GM18502 (cell line): Measurements from ENCODE around the gene FXYD4.
A peak's percentile ranks its signal among the peaks of the same experiment; 100 is the strongest.

Source experiments
- ATAC-seq: cut with Tn5 transposase; IDR thresholded peaks from one replicate; pipeline ENCODE4 v1.9.1; 2021; ENCODE audit warnings: mild to moderate bottlenecking; ENCODE audit not compliant: unreplicated experiment, poor library complexity

The FXYD4 gene

DNA sequence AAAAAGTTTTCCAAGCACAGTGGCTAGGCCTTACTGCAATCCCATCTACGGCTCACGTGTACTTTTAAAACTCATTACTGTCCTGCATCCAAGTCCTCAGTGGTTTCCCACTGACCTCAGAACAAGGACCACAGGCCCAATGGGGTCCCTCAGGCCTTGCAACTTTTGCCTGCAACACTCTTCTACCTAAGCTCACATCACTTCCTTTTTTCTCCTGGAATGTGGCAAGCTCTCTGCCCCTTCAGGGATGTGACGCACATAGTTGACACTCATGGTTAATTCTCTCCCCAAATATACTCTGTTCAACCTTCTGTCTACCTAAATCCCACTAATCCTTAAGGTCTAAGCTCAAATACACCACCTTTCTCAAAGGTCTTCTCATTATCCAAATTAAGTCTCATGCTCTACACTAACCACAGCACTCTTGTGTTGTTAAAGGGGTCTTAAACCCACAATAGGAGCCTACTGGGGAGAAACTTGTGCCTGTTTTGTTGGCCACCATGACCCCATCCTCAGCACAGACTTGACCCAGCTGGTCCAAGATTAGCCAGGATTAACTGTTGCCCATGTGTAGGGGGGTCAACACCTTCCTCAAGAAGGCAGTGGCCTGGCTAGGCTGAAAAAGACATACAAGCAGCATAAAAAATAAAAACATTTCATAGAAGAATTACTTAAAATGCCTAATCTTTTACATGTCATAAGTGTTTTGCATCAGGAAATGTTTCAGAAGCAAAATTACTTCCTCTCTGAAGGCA lies 22.3 kb downstream of the FXYD4 start:
- no peak for ATAC-seq

DNA sequence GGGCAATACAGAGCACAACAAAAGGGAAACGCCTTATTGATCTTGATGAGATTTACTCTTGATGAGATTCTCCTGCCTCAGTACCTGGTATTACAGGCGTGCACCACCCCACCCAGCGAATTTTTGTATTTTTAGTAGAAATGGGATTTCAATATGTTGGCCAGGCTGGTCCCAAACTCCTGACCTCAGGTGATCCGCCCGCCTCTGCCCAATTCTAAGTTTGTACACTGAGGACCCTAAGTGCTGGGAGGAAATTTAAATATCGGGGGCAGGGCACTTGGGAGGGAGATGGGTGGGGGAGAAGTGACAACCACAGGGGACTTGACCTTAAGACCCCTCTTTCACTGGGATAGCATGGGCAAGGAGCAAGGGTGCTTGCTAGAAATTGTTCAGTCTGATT lies 23.4 kb downstream of the FXYD4 start:
- no peak for ATAC-seq

DNA sequence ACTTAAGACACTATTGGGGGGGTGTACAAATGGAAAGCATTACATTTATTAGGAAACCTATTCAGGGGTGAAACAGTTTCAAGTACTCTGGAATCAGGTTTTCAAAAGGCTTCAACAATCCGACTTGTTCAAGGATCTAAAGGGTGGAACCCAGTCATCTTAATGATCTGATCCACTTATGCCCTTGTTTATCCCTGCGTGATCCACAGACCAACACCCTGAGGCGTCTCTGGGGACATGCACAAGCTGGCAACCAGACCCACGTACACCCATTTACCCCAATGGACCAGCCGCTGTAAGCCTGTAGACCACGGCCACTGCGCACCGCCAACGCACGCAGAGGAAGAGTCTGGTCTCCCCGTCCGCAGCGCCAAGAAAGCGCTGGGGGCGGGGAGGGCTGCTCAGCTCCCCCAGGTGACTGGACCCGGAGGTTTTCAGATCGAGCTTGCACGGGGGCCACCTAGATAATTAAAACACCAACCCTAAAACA lies 24.2 kb downstream of the FXYD4 start:
- no peak for ATAC-seq

DNA sequence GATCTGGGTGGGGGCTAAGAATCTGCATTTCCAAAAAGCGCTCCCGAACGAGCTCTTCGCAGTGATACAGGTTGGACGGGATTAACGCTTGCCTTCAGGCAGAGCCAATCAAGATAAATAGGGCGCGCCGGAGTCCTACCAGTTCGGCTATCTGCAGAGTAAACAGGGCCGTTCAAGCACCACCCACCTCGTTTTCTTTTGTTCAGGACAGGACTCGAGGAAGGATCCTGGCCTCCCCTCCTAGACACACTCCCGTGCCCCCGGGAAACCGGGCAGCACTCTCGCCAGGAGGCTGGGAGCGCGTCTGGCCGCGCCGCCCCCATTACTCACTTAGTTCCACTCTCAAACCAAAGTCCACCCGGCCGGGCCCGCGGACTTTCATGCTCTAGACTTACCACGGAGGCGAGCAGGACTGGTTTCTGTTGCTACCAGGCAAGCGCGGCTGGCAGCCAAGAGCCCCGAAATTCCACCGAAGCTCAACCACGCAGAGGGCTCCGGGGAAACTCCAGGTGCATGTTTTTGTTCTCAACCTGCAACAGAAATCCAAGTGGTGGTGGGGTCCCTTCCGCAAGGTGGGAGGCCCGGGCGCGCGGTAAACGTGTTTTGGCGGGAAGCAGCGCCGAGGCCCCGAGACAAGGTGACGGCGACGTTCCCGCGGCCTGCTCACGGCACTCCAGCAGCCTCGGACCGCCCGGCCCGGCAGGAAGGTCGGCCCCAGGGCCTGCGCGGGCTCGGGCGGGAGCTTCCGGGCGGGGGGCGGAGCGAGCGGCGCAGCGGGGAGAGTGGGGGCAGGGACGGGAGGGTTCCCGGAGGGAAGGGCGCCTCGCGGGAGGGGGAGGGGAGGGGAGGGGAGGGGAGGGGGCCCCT lies 24.9 kb downstream of the FXYD4 start:
- peak; percentile 51 for ATAC-seq

DNA sequence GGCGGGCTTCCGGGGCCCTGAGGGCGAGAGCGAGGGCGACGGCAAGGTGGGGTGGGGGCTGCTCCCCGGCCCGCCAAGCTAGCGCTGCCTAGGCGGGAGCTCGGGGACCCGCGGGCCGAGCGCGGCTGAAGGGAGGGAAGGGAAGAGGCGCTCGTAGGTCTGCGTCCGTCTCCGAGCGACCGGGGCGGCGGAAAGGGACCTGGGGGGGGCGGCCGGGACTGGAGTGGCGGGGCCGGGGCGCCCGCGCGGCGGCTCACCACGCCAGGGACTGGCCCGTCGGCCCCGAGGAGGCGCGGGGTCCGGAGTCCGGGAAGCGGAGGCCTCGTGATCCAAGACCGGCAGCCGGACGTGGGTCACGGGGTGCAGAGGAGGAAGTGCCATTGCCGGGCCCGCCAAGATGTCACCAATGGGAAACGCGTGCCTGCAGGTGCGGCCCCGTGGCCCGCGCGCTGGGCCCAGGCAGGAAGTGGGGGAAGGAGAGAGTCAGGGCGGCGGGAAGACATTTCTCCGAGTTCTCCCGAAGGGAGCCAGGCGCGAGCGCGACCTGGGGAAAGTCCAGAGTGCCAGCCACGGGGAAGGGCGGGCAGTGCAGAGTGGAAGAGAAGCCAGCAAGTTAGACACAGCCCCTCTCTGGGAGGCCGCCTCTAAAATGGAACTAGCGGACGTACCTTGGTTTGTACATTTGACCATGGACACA lies 25.6 kb downstream of the FXYD4 start:
- ATAC-seq: peak; percentile 82

DNA sequence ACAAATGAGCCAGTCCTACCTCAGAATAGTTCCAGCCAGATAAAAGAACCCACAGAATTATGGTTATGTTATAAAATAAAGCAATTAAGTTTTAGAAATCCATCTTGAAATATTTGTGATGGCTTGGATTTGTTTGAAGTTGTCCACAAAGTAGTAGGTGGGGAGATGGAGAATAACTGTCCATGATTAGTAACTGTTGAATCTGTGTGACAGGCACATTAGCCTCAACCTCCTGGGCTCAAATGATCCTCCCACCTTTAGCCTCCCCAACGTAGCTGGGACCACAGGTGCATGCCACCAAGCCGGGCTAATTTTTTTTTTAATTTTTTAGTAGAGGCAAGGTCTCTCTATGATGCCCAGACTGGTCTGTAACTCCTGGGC lies 27.5 kb downstream of the FXYD4 start:
- no peak for ATAC-seq

DNA sequence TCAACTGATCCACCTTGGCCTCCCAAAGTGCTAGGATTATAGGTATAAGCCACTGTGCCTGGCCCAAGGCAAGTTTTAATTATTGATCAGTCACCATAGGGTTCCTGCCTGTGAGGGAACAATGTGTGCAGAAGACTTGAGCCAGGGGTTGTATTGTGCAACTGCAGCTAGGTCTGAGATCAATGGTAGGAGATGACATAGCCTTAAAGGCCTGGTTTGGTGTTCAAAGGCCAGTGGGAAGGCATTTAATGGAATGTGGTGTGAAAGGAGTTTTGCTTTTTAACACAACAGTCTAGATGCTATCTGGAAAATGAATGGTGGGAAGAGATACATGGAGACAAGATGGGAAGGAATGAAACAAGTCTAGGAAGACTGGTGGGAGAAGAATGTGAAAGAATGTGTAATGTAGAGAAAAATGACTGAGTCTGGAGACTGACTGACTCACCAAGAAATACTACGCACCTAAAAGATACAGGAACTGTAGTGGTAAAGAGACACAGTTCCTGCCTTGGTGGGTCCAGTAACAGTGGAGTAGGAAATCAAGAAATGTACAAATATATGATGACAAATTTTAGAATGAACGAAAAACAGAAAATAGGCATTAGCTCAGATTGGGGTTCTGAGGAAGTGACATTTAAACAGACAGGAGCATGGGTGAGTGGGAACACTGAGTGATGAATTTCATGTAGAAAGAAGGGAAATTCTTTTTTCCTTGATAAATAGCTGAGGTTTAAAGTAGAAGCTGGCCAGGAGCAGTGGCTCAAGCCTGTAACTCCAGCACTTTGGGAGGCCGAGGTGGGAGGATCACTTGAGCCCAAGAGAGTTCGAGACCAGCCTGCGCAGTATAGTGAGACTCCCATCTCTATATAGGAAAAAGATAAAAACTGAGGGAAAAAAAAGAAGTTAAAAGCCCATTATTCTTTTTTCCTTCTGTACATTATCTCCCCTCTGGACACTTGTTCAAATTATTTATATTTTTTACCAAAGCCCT lies 28.2 kb downstream of the FXYD4 start:
- no peak for ATAC-seq

DNA sequence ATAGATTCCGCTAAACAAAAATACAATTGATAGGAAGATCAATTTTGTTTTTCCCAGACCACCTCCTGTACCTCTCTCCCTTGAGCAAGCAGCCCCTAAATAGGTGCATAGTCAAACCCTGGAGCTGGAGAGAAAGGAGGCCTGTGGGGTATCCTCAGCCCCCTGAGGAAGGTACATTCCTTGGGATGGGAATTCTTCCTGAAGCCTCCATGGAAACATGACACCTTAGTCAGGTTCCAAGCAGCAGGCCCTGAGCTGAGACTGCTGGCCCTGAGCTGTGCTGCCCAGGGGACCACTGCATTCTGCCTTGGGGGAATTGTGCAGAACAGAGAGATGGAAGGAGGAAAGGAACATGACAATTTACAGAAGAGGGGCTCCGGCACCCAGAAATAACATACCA lies 30.2 kb downstream of the FXYD4 start:
- no peak for ATAC-seq

DNA sequence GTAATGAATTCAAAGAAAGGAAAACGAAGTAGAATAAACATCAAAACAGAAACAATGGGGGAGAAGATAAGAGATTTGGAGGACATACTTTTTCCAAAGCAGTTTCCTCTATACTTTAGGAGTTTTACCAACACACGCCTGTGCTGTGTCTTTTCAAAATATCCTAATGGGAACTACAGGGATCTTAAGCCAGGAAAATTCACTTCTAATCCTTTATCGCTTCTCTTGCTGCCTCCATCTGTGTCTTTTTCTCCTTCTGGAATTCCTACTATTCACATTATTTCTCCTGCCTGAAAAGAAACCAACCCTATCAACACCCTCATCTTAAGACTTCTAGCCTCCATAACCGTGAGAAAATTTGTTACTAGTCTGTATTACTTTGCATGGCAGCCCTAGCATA lies 30.7 kb downstream of the FXYD4 start:
- ATAC-seq: no peak

DNA sequence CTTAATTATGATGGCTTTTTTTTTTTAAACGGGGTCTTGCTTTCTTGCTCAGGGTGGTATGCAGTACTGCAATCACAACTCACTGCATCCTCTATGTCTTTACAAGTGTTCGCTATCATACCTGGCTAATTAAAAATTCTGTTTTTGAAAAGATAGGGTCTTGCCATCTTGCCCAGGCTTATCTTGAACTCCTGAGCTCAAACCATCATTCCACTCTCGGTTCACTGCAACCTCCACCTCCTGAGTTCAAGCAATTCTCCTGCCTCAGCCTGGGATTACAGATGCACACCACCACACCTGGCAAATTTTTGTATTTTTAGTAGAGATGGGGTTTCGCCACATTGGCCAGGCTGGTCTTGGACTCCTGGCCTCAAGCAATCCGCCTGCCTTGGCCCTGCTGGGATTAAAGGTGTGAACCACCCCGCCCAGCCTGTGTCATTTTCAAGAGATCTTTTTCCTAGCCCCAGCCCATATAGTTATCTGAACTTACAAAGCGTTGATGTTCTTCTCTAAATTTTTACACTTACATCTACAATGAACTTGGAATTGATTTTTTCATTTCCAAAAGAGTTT lies 31.5 kb downstream of the FXYD4 start:
- no peak for ATAC-seq

DNA sequence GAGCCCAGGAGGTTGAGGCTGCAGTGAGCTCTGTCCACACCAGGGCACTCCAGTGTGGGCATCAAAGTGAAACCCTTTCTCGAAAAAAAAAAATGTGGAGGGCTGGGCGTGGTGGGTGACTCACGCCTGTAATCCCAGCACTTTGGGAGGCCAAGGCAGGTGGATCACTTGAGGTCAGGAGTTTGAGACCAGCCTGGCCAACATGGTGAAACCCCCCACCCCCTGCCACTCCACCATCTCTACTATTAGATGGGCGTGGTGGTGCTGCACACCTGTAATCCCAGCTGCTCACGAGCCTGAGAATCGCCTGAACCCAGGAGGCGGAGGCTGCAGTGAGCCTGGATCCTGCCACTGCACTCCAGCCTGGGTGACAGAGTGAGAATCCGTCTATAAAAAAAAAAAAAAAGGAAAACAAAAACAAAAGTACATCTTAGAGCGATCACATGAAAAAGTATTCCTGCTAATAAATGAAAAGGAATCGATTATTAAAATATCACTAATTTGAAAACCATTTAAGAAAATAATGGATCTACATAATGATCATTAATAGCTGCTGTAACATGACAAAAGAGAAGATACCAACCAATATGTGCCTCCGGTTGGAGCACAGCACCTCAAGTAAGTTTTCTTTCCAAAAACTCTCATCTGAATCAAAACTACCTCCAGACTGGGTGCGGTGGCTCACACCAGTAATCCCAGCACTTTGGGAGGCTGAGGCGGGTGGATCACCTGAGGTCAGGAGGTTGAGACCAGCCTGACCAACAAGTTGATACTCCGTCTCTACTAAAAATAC lies 32.7 kb downstream of the FXYD4 start:
- ATAC-seq: no peak

DNA sequence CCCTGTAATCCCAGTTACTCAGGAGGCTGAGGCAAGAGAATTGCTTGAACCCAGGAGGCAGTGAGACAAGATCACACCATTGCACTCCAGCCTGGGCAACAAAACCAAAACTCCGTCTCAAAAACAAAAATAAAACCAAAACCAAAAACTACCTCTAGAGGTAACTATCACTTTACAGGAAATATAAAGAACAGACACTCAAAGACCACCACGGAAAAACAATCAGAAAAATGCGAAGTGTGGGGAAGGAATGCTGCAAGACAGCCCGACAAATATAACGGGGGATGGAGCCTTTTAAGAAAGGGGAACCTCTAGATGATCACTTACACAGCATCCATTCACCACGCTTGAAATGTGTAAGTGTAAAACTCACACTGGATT lies 33.3 kb downstream of the FXYD4 start:
- ATAC-seq: no peak

DNA sequence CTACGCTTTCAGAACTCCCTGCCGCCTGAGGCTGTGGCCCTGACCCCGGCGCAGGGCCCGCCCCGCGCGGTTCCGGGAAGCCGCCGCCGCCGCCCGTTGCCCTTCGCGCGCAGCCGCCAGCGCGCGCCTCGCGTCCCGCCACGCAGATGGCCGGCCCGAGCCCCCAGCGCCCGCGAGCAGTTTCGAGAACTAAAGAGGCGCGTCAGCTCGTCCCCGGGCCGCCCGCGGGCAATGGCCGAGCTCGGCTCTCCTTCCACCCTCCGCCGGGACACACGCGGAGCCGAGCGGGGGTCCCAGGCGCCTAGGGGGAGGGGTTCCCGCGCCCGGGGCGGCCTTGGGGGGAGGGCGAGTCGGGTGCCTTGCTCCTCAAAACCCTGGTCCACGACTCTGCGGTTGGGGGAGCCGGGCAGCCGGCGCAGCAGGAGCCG lies 35.7 kb downstream of the FXYD4 start:
- peak; percentile 28 for ATAC-seq

DNA sequence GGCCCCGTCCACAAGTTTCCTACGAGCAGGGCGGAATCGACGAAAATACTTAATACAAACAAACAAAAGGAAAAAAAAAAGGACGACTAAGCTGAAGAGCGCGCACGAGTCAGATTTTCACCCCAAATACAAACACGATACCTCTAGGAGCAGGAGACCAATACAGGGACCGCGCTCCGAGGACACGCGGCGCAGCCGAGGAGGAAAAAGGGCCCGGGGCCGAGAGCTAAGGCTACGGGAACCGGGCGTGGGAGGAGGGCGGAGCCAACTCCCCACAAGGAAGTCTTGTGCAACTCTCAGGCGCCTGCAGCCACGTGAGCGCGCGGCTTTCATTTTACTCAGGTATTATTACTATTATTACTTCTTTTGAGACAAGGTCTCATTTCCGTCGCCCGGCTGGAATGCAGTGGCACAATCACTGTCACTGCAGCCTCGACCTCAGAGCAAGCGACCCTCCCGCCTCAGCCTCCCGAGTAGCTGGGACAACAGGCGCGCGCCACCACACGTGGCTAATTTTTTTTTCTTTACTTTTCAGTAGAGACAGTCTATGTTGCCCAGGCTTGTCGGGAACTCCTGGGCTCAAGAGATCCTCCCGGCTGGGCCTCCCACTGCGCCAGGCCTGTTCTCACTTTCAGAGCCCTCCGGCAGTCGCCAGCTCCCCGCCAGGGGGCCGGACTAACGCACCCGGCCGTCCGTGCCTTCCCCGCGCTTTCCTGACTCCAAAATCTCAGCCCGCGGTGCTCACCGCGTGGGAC lies 36.3 kb downstream of the FXYD4 start:
- peak; percentile 54 for ATAC-seq

DNA sequence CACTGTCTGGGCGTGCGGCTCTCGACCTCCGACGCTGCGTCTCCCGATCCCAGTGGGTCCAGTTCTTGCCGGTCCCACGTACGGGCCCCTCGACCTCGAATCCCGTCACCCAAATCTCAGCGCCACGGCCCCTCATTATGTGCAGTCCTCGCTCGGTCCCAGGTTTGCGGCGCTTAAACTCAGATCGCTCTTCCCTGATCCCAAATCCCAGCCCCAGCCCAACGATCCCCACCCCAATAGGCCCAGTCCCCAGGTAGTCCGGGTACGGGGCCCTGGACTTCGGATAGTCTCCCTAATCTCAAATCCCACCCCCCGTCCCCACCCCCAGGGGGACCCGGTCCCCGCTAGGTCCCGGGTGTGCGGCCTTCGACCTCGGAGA lies 36.9 kb downstream of the FXYD4 start:
- no peak for ATAC-seq

DNA sequence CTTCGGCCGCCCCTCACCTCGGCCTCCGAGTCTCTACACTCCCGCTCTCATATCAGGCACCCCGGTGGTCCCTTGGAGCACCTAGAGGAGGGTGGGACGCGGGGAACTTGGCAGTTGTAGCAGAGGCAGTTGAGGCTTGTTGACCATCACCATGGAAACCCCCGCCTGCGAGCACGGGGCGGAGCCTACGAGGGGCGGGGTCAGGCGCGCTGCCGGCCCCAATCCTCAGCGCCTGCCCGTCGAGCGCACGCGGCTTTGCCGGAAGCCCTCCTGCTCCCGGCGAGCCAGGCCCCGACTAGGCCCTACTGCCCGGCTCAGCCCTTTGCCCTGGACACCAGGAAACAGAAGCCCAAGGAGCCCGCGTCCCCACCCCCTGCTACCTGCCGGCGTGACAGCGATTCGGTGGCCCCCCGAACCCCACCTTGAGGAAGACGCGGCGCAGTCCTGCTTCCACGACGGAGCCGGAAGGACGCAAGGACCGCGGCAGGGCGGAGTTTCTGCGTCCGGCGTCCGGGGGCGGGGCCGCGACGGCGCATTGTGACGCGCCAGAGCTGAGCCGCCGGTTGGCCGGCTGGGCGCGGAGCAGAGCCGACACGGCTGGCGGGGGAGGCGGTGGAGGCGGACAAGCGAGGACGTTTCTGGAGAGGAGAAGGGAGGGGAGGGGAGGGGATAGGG lies 37.4 kb downstream of the FXYD4 start, which contains the start of gene HNRNPF:
HNRNPF (minus strand) TSS at position 477 of the 675 bp plus-strand sequence. CDS start 21,302 bp downstream, outside the sequence.
- ATAC-seq: peak; percentile 71

DNA sequence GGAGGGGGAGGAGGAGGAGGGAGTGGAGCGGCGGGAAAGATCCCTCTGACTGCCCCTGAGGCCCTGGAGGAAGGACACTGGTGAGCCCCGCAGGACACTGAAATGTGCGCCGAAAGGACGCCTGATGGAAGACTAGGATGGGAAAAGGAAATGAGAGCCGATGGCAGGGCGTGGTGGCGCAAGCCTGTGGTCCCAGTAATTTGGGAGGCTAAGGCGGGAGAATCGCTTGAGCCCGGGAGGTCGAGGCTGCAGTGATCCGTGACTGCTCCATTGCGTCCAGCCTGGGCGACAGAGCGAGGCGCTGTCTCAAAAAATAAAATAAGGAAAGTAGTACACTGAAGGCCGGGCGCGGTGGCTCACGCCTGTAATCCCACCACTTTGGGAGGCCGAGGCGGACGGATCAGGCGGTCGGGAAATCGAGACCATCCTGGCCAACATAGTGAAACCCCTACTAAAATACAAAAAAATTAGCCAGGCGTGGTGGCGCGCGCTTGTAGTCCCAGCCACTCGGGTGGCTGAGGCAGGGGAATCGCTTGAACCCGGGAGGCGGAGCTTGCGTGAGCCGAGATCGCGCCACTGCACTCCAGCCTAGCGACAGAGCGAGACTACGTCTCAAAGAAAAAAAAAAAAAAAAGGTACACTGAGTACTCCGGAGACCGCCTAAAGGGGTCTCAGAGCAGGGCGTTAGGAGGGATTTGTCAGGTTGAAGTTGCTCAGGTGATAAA lies 38.1 kb downstream of the FXYD4 start:
- ATAC-seq: no peak
